Small intestine (tissue), 7 donors: Measurements from ENCODE around the gene TOPBP1. TPM values are rescaled to one million over a fixed set of nuclear protein-coding genes. Genes with fewer than 3 reads are reported as not detected.

Experiments used
- DNase-seq, 2 donors: peaks; one replicate each; pipeline versions ENCODE4 v3.0.0 to v3.0.0-alpha.2; 2013
- FAIRE-seq: peaks from 2 replicates; lab custom pipeline; 2012; peaks lifted over from hg19 to GRCh38; lab: Jason Lieb, UNC
- H3K27ac ChIP-seq, 3 donors: one replicate each; pipeline ENCODE4 v1.5.1; 2013; ENCODE audit warnings: low read length in 2 of 3, mild to moderate bottlenecking in 2 of 3, control low read depth in 1 of 3, inconsistent platforms in 1 of 3, low read depth in 1 of 3, moderate library complexity in 1 of 3
- H3K27me3 ChIP-seq, 3 donors: one replicate each; pipeline ENCODE4 v1.6.1; 2013; ENCODE audit warnings: low read length in 3 of 3, inconsistent platforms in 1 of 3; ENCODE audit not compliant: control insufficient read depth in 3 of 3, insufficient read depth in 3 of 3
- H3K36me3 ChIP-seq, 3 donors: one replicate each; pipeline ENCODE4 v1.6.1; 2013; ENCODE audit warnings: low read length in 3 of 3, inconsistent platforms in 1 of 3, low read depth in 1 of 3, mild to moderate bottlenecking in 1 of 3, moderate library complexity in 1 of 3; ENCODE audit not compliant: control insufficient read depth in 3 of 3, insufficient read depth in 2 of 3
- H3K4me1 ChIP-seq, 3 donors: one replicate each; pipeline ENCODE4 v1.6.1; 2013; ENCODE audit warnings: low read length in 2 of 3, inconsistent platforms in 1 of 3, low read depth in 1 of 3, mild to moderate bottlenecking in 1 of 3, moderate library complexity in 1 of 3; ENCODE audit not compliant: control insufficient read depth in 3 of 3, insufficient read depth in 2 of 3
- H3K4me3 ChIP-seq, 3 donors: one replicate each; pipeline ENCODE4 v1.5.1; 2013; ENCODE audit warnings: low read length in 3 of 3, control low read depth in 1 of 3, inconsistent platforms in 1 of 3, low read depth in 1 of 3, mild to moderate bottlenecking in 1 of 3, moderate library complexity in 1 of 3
- H3K9me3 ChIP-seq, 2 donors: one replicate each; pipeline ENCODE4 v1.6.1; 2013; ENCODE audit warnings: low read depth in 1 of 2, low read length in 1 of 2; ENCODE audit not compliant: control insufficient read depth in 2 of 2, insufficient read depth in 1 of 2
- WGBS, 3 donors: extraction: QIAGEN DNeasy Blood & Tissue Kit; methylation state at CpG; one replicate each; pipeline ENCODE4 v1.1.7; 2013; 5-methylcytosine and 5-hydroxymethylcytosine counted together
- polyA plus RNA-seq, 4 donors: library from polyadenylated mRNA; stranded (reverse) in 3 of 4; unstranded in 1 of 4; fragments of 200-250 nt in 3 of 4; fragments of 120-200 nt in 1 of 4; gene quantifications; one replicate each; pipeline versions ENCODE4 v1.2.1 to v1.2.3, GENCODE V29; 2013
- donor health status: healthy with polysubstance abuse.
- donor health status: control.
- donor health status: control.
- donor health status: Bipolar disorder and iron deficiency.
- donor health status: healthy.

The TOPBP1 gene
- polyA plus RNA-seq, 4 donors: 7.8 to 33.5 (median 10.3) TPM

DNA sequence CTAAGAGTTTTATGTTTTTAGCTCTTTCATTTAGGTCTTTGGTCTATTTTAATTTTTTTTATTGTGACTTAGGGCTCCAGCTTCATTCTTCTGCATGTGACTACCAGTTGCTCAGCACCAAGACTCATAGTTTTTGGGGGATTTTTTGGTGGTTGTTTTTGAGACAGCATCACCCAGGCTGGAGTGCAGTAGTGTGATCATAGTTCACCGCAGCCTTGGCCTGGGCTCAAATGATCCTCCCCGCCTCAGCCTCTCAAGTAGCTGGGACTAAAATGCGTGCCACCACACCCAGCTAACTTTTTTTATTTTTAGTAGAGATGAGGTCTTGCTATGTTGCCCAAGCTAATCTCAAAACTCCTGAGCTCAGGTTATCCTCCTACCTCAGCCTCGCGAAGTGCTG lies 68.9 kb downstream of the TOPBP1 start:
- 71 to 86% (median 78%) methylated on average over 5 of the region's 5 CpGs for WGBS, 3 donors
- DNase-seq (no peak), FAIRE-seq (no peak)

DNA sequence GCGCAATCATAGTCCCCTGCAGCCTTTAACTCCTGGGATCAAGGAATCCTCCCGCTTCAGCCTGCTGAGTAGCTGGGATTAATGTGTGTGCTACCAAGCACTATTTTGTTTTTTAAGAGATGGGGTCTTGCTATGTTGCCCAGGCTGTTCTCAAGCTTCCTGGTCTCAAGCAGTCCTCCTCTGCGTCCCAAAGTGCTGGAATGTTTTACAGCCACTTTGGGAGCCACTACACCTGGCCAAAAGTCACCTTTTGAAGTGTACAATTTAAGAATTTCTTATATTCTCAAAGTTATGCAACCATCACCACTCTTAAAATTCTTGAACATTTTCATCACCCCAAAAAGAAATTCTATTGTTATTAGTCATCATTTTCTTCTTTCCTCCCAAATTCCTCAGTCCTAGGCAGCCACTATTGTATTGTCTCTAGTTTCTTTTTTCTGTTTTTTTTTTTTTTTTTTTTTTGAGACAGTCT lies 70.4 kb downstream of the TOPBP1 start:
- H3K27me3 ChIP-seq: no peaks in the 10 kb centered on the region
- H3K27ac ChIP-seq: no peak overlapping the region
- peaks cover 10 to 15% (median 11%) of the 10 kb centered on the region in 3 donors for H3K36me3 ChIP-seq
- FAIRE-seq: no peak
- DNase-seq: no peak
- WGBS, 3 donors: 93 to 98% (median 94%) methylated on average over 3 of the region's 3 CpGs
- no peak overlapping the region for H3K4me3 ChIP-seq
- no peaks in the 10 kb centered on the region for H3K9me3 ChIP-seq
- H3K4me1 ChIP-seq: no peaks in the 10 kb centered on the region

More for the DNA sequence above, 68.9 kb downstream of the TOPBP1 start:
- H3K4me1 ChIP-seq: no peaks in the 10 kb centered on the region
- H3K36me3 ChIP-seq: peaks cover 2 to 10% (median 6%) of the 10 kb centered on the region in 3 donors
- H3K27me3 ChIP-seq: no peaks in the 10 kb centered on the region
- H3K27ac ChIP-seq: no peak overlapping the region
- H3K4me3 ChIP-seq: no peak overlapping the region
- no peaks in the 10 kb centered on the region for H3K9me3 ChIP-seq

DNA sequence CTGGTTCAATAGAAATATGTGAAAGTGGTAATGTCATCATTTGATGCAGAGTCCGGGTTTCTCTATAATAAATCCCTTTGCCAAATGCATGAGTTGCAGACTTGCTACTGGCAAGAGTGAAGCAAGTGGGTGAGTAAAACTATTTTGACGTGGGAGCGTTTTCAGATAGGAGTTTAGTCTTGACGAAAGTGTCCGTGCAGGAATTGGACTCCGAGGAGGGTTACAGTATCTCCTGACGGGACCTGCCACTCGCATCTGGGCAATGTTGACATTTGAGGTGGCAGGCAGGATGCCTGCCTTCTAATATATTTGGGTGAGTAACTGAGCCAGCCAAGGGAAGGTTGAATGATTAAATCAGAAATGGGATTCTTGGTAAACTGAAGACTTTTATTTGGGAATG lies 72.2 kb downstream of the TOPBP1 start:
- FAIRE-seq (no peak), DNase-seq (no peak)
- peaks cover 16 to 24% (median 18%) of the 10 kb centered on the region in 3 donors for H3K36me3 ChIP-seq
- no peaks in the 10 kb centered on the region for H3K27me3 ChIP-seq
- H3K27ac ChIP-seq: no peak overlapping the region
- H3K4me1 ChIP-seq: no peaks in the 10 kb centered on the region
- no peak overlapping the region for H3K4me3 ChIP-seq
- no peaks in the 10 kb centered on the region for H3K9me3 ChIP-seq
- WGBS, 3 donors: 91 to 92% (median 92%) methylated on average over 8 of the region's 8 CpGs

DNA sequence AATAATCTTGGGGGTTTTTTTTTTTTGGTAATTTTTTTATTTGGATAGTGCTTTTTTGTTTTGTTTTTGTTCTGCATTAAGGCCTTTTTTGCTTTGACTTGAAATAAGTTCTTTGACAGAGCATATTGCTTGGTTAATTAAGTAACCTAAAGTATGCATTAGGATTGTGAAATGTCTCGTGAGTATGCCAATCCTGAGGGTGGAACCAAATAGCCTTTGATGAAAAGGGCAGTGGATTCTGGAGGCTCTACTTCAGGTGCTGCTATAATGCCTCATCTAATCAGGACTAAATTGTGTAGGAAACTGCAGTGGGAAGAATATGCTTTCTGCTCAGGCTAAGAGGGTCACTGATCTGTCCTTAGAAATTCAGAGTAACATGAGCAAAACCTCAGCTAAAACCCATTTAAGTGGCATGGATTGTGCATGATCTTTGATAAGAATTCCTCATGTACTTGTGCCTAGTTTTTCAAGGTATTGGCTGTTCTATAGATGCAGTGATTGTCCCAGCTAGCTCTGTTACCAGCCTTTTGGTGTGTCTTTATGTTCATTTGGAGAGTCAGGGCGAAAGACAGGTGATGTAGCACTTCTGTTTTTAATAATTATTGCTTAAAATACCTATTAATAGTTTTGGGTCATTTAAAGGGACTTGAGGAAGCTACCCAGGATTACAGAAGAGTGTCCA lies 72.8 kb downstream of the TOPBP1 start:
- WGBS, 3 donors: 77 to 81% (median 78%) methylated on average over 2 of the region's 2 CpGs
- no peaks in the 10 kb centered on the region for H3K4me1 ChIP-seq
- H3K27me3 ChIP-seq: no peaks in the 10 kb centered on the region
- H3K27ac ChIP-seq: no peak overlapping the region
- H3K36me3 ChIP-seq: peaks cover 17 to 24% (median 19%) of the 10 kb centered on the region in 3 donors
- no peak overlapping the region for H3K4me3 ChIP-seq
- no peak for DNase-seq
- no peak for FAIRE-seq
- no peaks in the 10 kb centered on the region for H3K9me3 ChIP-seq

DNA sequence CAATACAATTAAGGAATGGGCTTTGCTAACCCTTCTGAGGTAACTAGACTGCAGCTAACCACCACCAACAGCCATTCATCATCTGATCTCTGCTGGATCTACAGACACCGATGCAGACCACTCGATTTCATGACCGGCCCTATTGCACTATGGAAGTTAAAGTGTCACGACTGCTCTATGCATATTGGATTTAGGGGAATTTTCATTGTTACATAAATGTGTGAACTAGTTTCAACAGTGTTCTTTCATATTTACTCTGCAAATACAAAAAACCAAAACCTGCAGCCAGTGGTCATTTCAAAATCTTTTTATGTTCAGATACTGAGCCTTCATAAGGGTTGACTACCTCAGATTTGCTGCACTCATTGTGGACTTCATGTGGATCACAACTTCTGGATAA lies 73.7 kb downstream of the TOPBP1 start:
- no peak overlapping the region for H3K27ac ChIP-seq
- H3K4me3 ChIP-seq: no peak overlapping the region
- no peak for DNase-seq
- WGBS, 3 donors: 77 to 89% (median 85%) methylated on average over 4 of the region's 4 CpGs
- FAIRE-seq: no peak
- H3K36me3 ChIP-seq: peaks cover 23 to 29% (median 25%) of the 10 kb centered on the region in 3 donors
- no peaks in the 10 kb centered on the region for H3K4me1 ChIP-seq
- H3K27me3 ChIP-seq: no peaks in the 10 kb centered on the region
- no peaks in the 10 kb centered on the region for H3K9me3 ChIP-seq

DNA sequence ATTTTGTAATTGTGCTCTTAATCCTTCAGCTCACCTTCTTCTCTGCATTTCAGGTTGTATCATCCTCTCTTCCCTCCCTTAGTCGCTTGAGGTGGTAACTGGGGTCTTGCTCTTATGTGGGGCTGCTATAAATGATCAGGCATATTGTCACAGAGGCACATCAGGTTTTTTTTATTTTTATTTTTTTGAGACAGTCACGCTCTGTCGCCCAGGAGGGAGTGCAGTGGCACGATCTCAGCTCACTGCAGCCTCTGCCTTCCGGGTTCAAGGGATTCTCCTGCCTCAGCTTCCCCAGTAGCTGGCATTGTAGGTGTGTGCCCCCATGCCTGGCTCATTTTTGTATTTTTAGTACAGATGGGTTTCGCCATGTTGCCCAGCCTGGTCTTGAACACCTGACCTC lies 78.3 kb downstream of the TOPBP1 start:
- Histone ChIP-seq H3K4me3 (no peak overlapping the region), H3K4me1 (peaks cover 2 to 4% (median 3%) of the 10 kb centered on the region in 3 donors), H3K9me3 (no peaks in the 10 kb centered on the region), H3K36me3 (peaks cover 18 to 45% (median 31%) of the 10 kb centered on the region in 3 donors), H3K27ac (no peak overlapping the region), H3K27me3 (no peaks in the 10 kb centered on the region)
- DNase-seq: no peak
- 93 to 97% (median 94%) methylated on average over 6 of the region's 6 CpGs for WGBS, 3 donors
- FAIRE-seq: no peak

DNA sequence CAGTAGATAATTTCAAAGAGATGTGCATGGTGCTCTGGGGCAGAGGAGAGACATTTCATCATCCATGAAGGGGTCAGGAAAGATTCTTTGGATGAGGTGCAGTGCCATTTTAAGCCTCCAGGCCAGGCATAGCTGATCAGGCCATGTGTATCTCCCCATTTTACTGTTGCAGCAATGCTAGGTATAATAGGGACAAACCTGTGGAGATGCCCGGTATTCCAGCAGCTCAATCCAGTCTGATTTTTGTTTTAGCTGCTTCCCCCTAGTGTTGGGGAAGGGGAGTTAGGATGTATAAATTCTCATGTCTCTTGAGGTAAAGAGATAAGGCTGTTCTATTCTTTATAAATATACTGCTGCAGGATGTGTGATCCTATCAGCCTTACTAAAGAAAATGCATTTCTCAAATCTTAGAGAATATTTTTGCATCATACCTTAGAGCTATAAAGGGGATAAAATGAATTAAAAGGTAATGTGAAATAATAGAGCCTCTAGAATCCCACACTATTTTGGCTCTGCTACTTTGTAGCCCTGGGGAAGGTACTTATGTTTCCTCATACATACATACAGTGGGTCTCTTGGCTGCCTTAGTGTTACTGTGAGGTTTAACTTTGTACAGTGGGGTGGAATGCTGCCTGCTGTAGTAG lies 83.1 kb downstream of the TOPBP1 start:
- no peak for FAIRE-seq
- Histone ChIP-seq H3K36me3 (peaks cover 7 to 31% (median 16%) of the 10 kb centered on the region in 3 donors), H3K4me3 (no peak overlapping the region), H3K9me3 (no peaks in the 10 kb centered on the region), H3K27ac (peak overlapping the region in 1 of 3 donors; percentile 20), H3K4me1 (peaks cover 3 to 10% (median 8%) of the 10 kb centered on the region in 3 donors), H3K27me3 (no peaks in the 10 kb centered on the region)
- 3 to 26% (median 8%) methylated on average over 1 of the region's 1 CpG for WGBS, 3 donors
- peak; percentile 23 to 31 for DNase-seq

DNA sequence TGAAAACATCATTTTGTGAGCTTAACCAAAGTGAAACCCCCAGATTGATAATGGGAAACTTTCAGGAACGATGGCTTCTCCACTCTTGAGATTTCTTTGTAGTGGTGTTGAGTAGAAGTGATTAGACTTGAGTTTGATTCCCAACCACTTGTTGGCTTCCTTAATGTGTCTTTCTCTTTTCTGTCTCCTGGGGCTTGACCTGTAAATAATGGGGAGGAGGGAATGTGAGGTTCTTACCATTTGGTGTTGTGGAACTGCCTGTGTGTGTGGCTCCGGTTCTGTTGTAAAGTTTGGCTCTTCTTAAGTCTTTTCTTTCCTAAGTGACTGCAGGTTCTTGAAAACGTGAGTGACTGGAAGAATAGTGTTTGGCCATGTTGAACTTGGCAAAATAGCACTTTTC lies 85.6 kb downstream of the TOPBP1 start:
- no peak for DNase-seq
- Histone ChIP-seq H3K4me1 (peaks cover 3 to 13% (median 10%) of the 10 kb centered on the region in 3 donors), H3K27ac (no peak overlapping the region), H3K4me3 (peak overlapping the region in 2 of 3 donors; percentile 12 to 31), H3K36me3 (peaks cover 3 to 21% (median 9%) of the 10 kb centered on the region in 3 donors), H3K9me3 (no peaks in the 10 kb centered on the region), H3K27me3 (no peaks in the 10 kb centered on the region)
- no peak for FAIRE-seq
- WGBS, 3 donors: 24 to 35% (median 31%) methylated on average over 3 of the region's 3 CpGs
